Measurements from ENCODE around the gene POP4. TPM values are rescaled to one million over a fixed set of nuclear protein-coding genes. Genes with fewer than 3 reads are reported as not detected.

The POP4 gene
- total and polyA plus RNA-seq, 2 of the 13 experiments (the other 11 are each of a cell fraction or from before 2014, with no cell fraction given) = 32.2 to 84.0 TPM

GRCh38 chr19:29605653-29606419 is at the start of gene POP4 (continued):
- TF ChIP-seq KIAA2018 (CRISPR knock-in tag; IDR thresholded peaks at IDR 0.05; ENCODE audit: borderline replicate concordance) (no peak), SOX13 (IDR thresholded peaks at IDR 0.05) (no peak), SOX13 (CRISPR knock-in tag; conservative IDR thresholded peaks at IDR 0.05 in 1 of 2, IDR thresholded peaks at IDR 0.05 in 1 of 2) (no peak), ZMYM2 (CRISPR knock-in tag; IDR thresholded peaks at IDR 0.05) (no peak), ZMYM3 (CRISPR knock-in tag; IDR thresholded peaks at IDR 0.05) (no peak), NFYB (CRISPR knock-in tag; IDR thresholded peaks at IDR 0.05) (peak; percentile 55; the same call in 1 of the 2 replicates), EED (CRISPR knock-in tag; IDR thresholded peaks at IDR 0.05) (no peak), ZZZ3 (CRISPR knock-in tag; IDR thresholded peaks at IDR 0.05; ENCODE audit: borderline replicate concordance) (peak; percentile 76; the same call in 1 of the 2 replicates), CHCHD3 (CRISPR knock-in tag; IDR thresholded peaks at IDR 0.05) (no peak), HMG20B (CRISPR knock-in tag; conservative IDR thresholded peaks at IDR 0.05) (no peak), ZNF605 (CRISPR knock-in tag; IDR thresholded peaks at IDR 0.05) (peak; percentile 81; the same call in 1 of the 2 replicates), RNF219 (CRISPR knock-in tag; IDR thresholded peaks at IDR 0.05) (no peak), ZNF550 (CRISPR knock-in tag; IDR thresholded peaks at IDR 0.05; ENCODE audit: borderline replicate concordance) (no peak), SSRP1 (CRISPR knock-in tag; IDR thresholded peaks at IDR 0.05) (no peak), SIX1 (CRISPR knock-in tag; IDR thresholded peaks at IDR 0.05; ENCODE audit: borderline replicate concordance) (no peak), ZFP62 (CRISPR knock-in tag; IDR thresholded peaks at IDR 0.05) (no peak), RCOR2 (CRISPR knock-in tag; IDR thresholded peaks at IDR 0.05) (no peak), KLF9 (CRISPR knock-in tag; IDR thresholded peaks at IDR 0.05; ENCODE audit: low read depth) (no peak)
- TF ChIP-seq, protein P1, sequence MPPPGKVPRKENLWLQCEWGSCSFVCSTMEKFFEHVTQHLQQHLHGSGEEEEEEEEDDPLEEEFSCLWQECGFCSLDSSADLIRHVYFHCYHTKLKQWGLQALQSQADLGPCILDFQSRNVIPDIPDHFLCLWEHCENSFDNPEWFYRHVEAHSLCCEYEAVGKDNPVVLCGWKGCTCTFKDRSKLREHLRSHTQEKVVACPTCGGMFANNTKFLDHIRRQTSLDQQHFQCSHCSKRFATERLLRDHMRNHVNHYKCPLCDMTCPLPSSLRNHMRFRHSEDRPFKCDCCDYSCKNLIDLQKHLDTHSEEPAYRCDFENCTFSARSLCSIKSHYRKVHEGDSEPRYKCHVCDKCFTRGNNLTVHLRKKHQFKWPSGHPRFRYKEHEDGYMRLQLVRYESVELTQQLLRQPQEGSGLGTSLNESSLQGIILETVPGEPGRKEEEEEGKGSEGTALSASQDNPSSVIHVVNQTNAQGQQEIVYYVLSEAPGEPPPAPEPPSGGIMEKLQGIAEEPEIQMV (CRISPR knock-in tag; IDR thresholded peaks at IDR 0.05; ENCODE audit: low read depth) = no peak; the same call in 1 of the 2 replicates
